ENCODE data around the gene ST6GALNAC3.

Gene ST6GALNAC3

GRCh38 chr1:76507376-76507775 lies 432.8 kb downstream of the ST6GALNAC3 start:
- DNase-seq (ENCODE audit: low spot score) = no peak

- DNase-seq (ENCODE audit: low spot score) = no peak
Measured at GRCh38 chr1:76508871-76509270, 434.3 kb downstream of the ST6GALNAC3 start.

GRCh38 chr1:76510672-76511557 lies 436.4 kb downstream of the ST6GALNAC3 start:
- no peak for DNase-seq (ENCODE audit: low spot score)

- no peak for DNase-seq (ENCODE audit: low spot score)
Measured at GRCh38 chr1:76511558-76512179, 437.1 kb downstream of the ST6GALNAC3 start.

- DNase-seq (ENCODE audit: low spot score) = no peak
Measured at GRCh38 chr1:76530953-76531352, 456.4 kb downstream of the ST6GALNAC3 start.

GRCh38 chr1:76541618-76542017 lies 467.1 kb downstream of the ST6GALNAC3 start:
- no peak for DNase-seq (ENCODE audit: low spot score)

- no peak for DNase-seq (ENCODE audit: low spot score)
Measured at GRCh38 chr1:76542359-76542758, 467.8 kb downstream of the ST6GALNAC3 start.

- DNase-seq (ENCODE audit: low spot score) = no peak
Measured at GRCh38 chr1:76543495-76543894, 468.9 kb downstream of the ST6GALNAC3 start.

- DNase-seq (ENCODE audit: low spot score) = no peak
Measured at GRCh38 chr1:76546354-76546933, 471.9 kb downstream of the ST6GALNAC3 start.

GRCh38 chr1:76547916-76548315 lies 473.4 kb downstream of the ST6GALNAC3 start:
- DNase-seq (ENCODE audit: low spot score) = no peak

GRCh38 chr1:76548513-76549100 lies 474.1 kb downstream of the ST6GALNAC3 start:
- no peak for DNase-seq (ENCODE audit: low spot score)

- DNase-seq (ENCODE audit: low spot score) = no peak
Measured at GRCh38 chr1:76554283-76554682, 479.7 kb downstream of the ST6GALNAC3 start.

- no peak for DNase-seq (ENCODE audit: low spot score)
Measured at GRCh38 chr1:76562292-76562691, 487.7 kb downstream of the ST6GALNAC3 start.

- DNase-seq (ENCODE audit: low spot score) = no peak
Measured at GRCh38 chr1:76568573-76569238, 494.2 kb downstream of the ST6GALNAC3 start.

- no peak for DNase-seq (ENCODE audit: low spot score)
Measured at GRCh38 chr1:76571248-76571647, 496.7 kb downstream of the ST6GALNAC3 start.

GRCh38 chr1:76572229-76572628 lies 497.7 kb downstream of the ST6GALNAC3 start:
- no peak for DNase-seq (ENCODE audit: low spot score)

- no peak for DNase-seq (ENCODE audit: low spot score)
Measured at GRCh38 chr1:76576876-76577524, 502.5 kb downstream of the ST6GALNAC3 start.

- DNase-seq (ENCODE audit: low spot score) = no peak
Measured at GRCh38 chr1:76577525-76578185, 503.1 kb downstream of the ST6GALNAC3 start.

GRCh38 chr1:76580206-76580605 lies 505.7 kb downstream of the ST6GALNAC3 start:
- no peak for DNase-seq (ENCODE audit: low spot score)

- no peak for DNase-seq (ENCODE audit: low spot score)
Measured at GRCh38 chr1:76581712-76582111, 507.2 kb downstream of the ST6GALNAC3 start.
